Adrenal gland (tissue), 5 donors: ENCODE measurements around the gene ZNF232.

ENCODE experiments used
- CTCF ChIP-seq, 6 experiments: fragments of 450-650 bp in 4 of 6; fragments of 200-600 bp in 2 of 6; sonication (generic) in 1 of 6; IDR thresholded peaks; 1 replicate in 5 of 6; 2 replicates in 1 of 6; pipeline versions ENCODE4 v1.5.1 to v1.8.0; 2016 to 2021; ENCODE audit warnings: antibody characterized with exemption in 6 of 6, mild to moderate bottlenecking in 2 of 6, moderate library complexity in 1 of 6
- POLR2A ChIP-seq, 2 donors: fragments of 450-650 bp; IDR thresholded peaks; one replicate each; pipeline ENCODE4 v1.6.1; 2017; ENCODE audit warnings: antibody characterized with exemption in 2 of 2, mild to moderate bottlenecking in 2 of 2, moderate library complexity in 1 of 2
- donor health status: DM: no; HTN: no; CAD: no.

DNA sequence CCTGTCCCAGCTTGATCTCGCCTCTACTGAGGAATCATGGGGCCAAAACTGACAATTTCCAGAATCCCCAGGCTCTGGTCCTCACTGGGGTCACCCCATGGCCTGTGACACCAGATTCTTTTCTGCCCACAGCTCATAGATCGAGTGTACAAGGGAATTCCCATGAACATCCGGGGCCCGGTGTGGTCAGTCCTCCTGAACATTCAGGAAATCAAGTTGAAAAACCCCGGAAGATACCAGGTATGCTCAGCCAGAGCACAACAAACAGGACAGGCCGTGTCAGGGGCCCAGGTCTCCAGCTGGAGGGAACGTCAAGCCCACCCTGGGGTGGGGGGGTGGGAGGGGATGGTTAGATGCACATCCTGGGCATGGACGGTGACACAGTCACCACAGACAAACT, 21.6 kb upstream of the ZNF232 start:
- TF ChIP-seq CTCF (IDR thresholded peaks at IDR 0.05): no peak
- TF ChIP-seq POLR2A (IDR thresholded peaks at IDR 0.05): no peak
